Peyer's patch (tissue), 4 donors: ENCODE data around the gene CXXC5. TPM values are rescaled to one million over a fixed set of nuclear protein-coding genes. Genes with fewer than 3 reads are reported as not detected.

Experiments used
- DNase-seq, 3 donors: peaks; one replicate each; pipeline ENCODE4 v3.0.0-alpha.2; 2017 to 2019
- H3K27ac ChIP-seq, 4 donors: fragments of 200-600 bp; sonication (generic); one replicate each; pipeline ENCODE4 v1.5.1; 2016 to 2019
- H3K27me3 ChIP-seq, 2 donors: fragments of 200-600 bp; sonication (generic); one replicate each; pipeline ENCODE4 v1.5.1; 2019
- H3K36me3 ChIP-seq, 3 donors: fragments of 200-600 bp; sonication (generic); one replicate each; pipeline ENCODE4 v1.5.1; 2016 to 2019
- H3K4me1 ChIP-seq, 4 donors: fragments of 200-600 bp; sonication (generic); one replicate each; pipeline ENCODE4 v1.5.1; 2016 to 2019
- H3K4me3 ChIP-seq, 4 donors: fragments of 200-600 bp; sonication (generic); 1 replicate in 3 of 4; 2 replicates in 1 of 4; pipeline ENCODE4 v1.5.1; 2016 to 2019; ENCODE audit warnings: mild to moderate bottlenecking in 1 of 4
- H3K9me3 ChIP-seq, 4 donors: fragments of 200-600 bp; sonication (generic); one replicate each; pipeline ENCODE4 v1.5.1; 2016 to 2019; ENCODE audit warnings: mild to moderate bottlenecking in 1 of 4
- CTCF ChIP-seq, 6 experiments: fragments of 450-650 bp in 4 of 6; fragments of 200-600 bp in 2 of 6; sonication (generic) in 1 of 6; IDR thresholded peaks; one replicate each; pipeline ENCODE4 v1.5.1; 2017 to 2019; ENCODE audit warnings: antibody characterized with exemption in 6 of 6, mild to moderate bottlenecking in 3 of 6, moderate library complexity in 1 of 6
- POLR2A ChIP-seq, 2 donors: fragments of 450-650 bp; IDR thresholded peaks; one replicate each; pipeline ENCODE4 v1.5.1; 2017; ENCODE audit warnings: antibody characterized with exemption in 2 of 2, mild to moderate bottlenecking in 2 of 2, moderate library complexity in 2 of 2
- total RNA-seq, 4 donors: library from RNA; depleted of rRNA; stranded (reverse); fragments of >200 nt; gene quantifications; one replicate each; pipeline ENCODE4 v1.1.0, GENCODE V29; 2016

Gene CXXC5
- total RNA-seq, 4 donors from 2014 or later, result 21.7 to 49.5 (median 30.9) TPM

GRCh38 chr5:139636207-139636792 lies 11.8 kb upstream of the CXXC5 start:
- Histone ChIP-seq H3K36me3 (no peaks in the 10 kb centered on the region), H3K9me3 (no peaks in the 10 kb centered on the region), H3K27me3 (no peaks in the 10 kb centered on the region), H3K27ac (peak overlapping the region; percentile 83 to 91 (median 88)), H3K4me3 (peak overlapping the region in 1 of 4 donors; percentile 12), H3K4me1 (peaks cover 14 to 41% (median 27%) of the 10 kb centered on the region in 4 donors)
- peak in 2 of 3 donors; percentile 91 to 93 for DNase-seq
- TF ChIP-seq POLR2A (IDR thresholded peaks at IDR 0.05), result no peak
- no peak for TF ChIP-seq CTCF (IDR thresholded peaks at IDR 0.05)

DNA sequence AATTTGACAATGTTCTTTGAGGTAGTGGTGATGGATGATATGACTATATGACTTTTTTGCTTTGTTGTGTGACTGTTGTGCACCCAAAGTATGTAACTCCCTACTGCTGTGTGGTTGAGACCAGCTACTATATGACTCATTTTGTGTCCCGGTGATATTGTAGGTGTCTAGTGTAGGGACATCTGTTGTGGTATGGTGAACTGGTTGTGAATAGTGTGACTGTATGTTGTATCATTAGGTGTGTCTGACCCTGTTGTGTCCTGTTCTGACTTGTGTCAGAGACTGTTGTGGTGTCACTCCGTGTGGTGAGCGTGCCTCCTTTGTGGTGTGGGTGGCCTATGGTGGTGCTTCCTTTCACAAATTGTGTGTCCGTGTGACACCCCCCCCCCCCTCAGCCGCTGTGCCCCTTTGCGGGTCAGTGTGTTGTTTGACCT lies 11.2 kb upstream of the CXXC5 start:
- H3K9me3 ChIP-seq, result no peaks in the 10 kb centered on the region
- peaks cover 14 to 44% (median 27%) of the 10 kb centered on the region in 4 donors for H3K4me1 ChIP-seq
- peak overlapping the region; percentile 83 to 91 (median 88) for H3K27ac ChIP-seq
- DNase-seq, result no peak
- TF ChIP-seq POLR2A (IDR thresholded peaks at IDR 0.05) (no peak), CTCF (IDR thresholded peaks at IDR 0.05) (no peak)
- no peaks in the 10 kb centered on the region for H3K27me3 ChIP-seq
- H3K4me3 ChIP-seq, result peak overlapping the region; percentile 39 to 68 (median 54)
- H3K36me3 ChIP-seq, result no peaks in the 10 kb centered on the region

DNA sequence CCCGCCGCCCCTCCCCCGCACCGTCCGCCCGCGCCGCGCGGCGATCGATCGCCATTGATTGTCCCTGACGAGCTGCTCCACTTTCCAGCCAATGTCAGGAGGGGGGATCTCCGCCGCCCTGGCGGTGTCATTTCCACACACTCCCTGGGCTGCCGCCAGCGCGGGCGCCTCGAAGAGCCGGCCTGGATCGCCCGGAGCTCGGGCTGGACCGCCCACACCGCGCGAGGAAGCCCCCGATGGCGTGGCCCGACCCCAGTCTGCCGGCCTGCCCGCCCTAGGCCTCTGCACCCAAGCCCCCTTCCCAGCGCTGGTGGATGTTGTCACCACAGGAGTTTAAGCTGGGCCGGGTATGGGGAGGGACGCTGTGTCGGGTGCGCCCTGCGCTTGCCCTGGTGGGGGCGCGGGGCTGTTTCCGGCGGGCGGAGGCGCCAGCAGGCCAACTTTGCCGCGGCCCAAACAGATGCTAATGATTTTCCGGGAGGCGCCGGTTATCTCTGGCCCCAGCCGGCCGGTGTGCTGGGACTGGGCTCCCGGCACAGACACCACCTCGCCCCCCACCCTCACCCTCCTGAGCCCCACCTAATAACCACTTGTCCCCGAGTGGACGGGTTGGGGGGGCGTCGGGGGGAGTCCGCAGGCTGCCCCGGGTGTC lies 10.6 kb upstream of the CXXC5 start:
- peak; percentile 69 to 87 (median 87) for DNase-seq
- peak overlapping the region; percentile 39 to 68 (median 54) for H3K4me3 ChIP-seq
- H3K4me1 ChIP-seq, result peaks cover 16 to 50% (median 27%) of the 10 kb centered on the region in 4 donors
- no peaks in the 10 kb centered on the region for H3K36me3 ChIP-seq
- no peaks in the 10 kb centered on the region for H3K27me3 ChIP-seq
- H3K27ac ChIP-seq, result peak overlapping the region; percentile 83 to 91 (median 88)
- no peaks in the 10 kb centered on the region for H3K9me3 ChIP-seq
- TF ChIP-seq CTCF (IDR thresholded peaks at IDR 0.05) (peak in 5 of 6 experiments; percentile 13 to 48 (median 29)), POLR2A (IDR thresholded peaks at IDR 0.05) (peak in 1 of 2 donors; percentile 44)

DNA sequence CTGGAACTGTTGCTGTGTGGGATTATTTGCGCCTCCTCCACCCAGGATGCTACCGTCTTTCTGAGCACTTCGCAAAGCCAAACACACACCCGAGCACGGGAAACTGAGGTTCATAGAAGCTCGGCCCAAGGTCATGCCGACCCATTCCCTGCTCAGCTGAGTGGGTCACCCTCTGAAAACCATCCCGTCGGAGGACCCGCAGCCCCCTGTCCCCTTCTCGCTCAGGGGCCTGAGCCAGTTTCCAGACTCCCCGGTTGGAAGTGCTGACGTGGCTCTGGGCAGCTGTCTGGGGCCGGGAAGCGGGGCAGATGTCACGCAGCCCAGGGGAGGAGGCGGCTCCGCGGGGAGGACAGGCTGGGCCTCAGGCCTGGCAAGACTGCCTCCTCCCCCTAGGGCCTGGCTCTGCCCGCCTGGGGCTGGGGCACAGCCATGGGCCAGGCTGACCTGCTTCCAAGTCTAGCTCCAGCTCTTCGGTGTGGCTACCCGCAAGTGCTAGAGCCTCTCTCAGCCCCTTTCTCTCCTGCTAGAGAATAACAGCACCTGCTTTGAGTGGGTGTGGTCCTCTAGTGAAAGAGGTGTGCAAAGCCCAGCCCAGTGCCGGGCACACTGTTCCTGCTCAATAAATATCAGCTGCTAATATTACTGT lies 9.9 kb upstream of the CXXC5 start:
- Histone ChIP-seq H3K27ac (peak overlapping the region; percentile 83 to 91 (median 88)), H3K36me3 (no peaks in the 10 kb centered on the region), H3K27me3 (no peaks in the 10 kb centered on the region), H3K4me3 (peak overlapping the region; percentile 39 to 68 (median 54)), H3K4me1 (peaks cover 19 to 54% (median 27%) of the 10 kb centered on the region in 4 donors), H3K9me3 (no peaks in the 10 kb centered on the region)
- DNase-seq, result peak; percentile 80 to 88 (median 86)
- TF ChIP-seq CTCF (IDR thresholded peaks at IDR 0.05) (no peak), POLR2A (IDR thresholded peaks at IDR 0.05) (peak in 1 of 2 donors; percentile 57)

GRCh38 chr5:139638736-139639618 lies 9.2 kb upstream of the CXXC5 start:
- H3K27me3 ChIP-seq, result no peaks in the 10 kb centered on the region
- H3K27ac ChIP-seq, result peak overlapping the region; percentile 83 to 91 (median 88)
- peak in 2 of 3 donors; percentile 37 to 45 for DNase-seq
- H3K36me3 ChIP-seq, result no peaks in the 10 kb centered on the region
- TF ChIP-seq POLR2A (IDR thresholded peaks at IDR 0.05), result no peak
- TF ChIP-seq CTCF (IDR thresholded peaks at IDR 0.05), result no peak
- no peak overlapping the region for H3K4me3 ChIP-seq
- H3K9me3 ChIP-seq, result no peaks in the 10 kb centered on the region
- peaks cover 26 to 62% (median 29%) of the 10 kb centered on the region in 4 donors for H3K4me1 ChIP-seq
